Caco-2 (cell line): ENCODE results near the gene KRTAP12-3. TPM values are rescaled to one million over a fixed set of nuclear protein-coding genes. Genes with fewer than 3 reads are reported as not detected.

ENCODE experiments used
- BruUV-seq: library from RNA; stranded (reverse); fragments of 400-500 nt; replicated peaks from 2 replicates; lab custom pipeline; 2021; lab: Mats Ljungman, UMichigan
- CTCF ChIA-PET: fragments of 300-600 bp; sonication (Branson Sonifier 250); formaldehyde crosslinking; loops from one replicate; lab custom pipeline; 2022; ENCODE audit warnings: antibody characterized with exemption; lab: Charles Lee
- POLR2A ChIA-PET: fragments of 300-600 bp; sonication (Branson Sonifier 250); formaldehyde crosslinking; loops from one replicate; lab custom pipeline; 2022; ENCODE audit warnings: antibody characterized with exemption; lab: Charles Lee
- DNase-seq, 2 experiments: peaks; one replicate each; pipeline versions ENCODE4 v3.0.0 to v3.0.0-alpha.2; 2020 to 2022
- H3K27me3 ChIP-seq: replicated peaks from 2 replicates; pipeline ENCODE4 v1.6.0; 2011; ENCODE audit warnings: low read length; ENCODE audit not compliant: control insufficient read depth, insufficient read depth
- H3K36me3 ChIP-seq: 2 replicates; pipeline ENCODE4 v1.5.1; 2011; ENCODE audit warnings: low read length; ENCODE audit not compliant: control insufficient read depth, insufficient read depth
- H3K4me1 ChIP-seq: fragments of 250-450 bp; sonication (Bioruptor Pico); 2 replicates; pipeline ENCODE4 v1.5.1; 2020; ENCODE audit warnings: mild to moderate bottlenecking
- H3K4me3 ChIP-seq: 2 replicates; pipeline ENCODE4 v1.5.1; 2011; ENCODE audit warnings: low read depth, mild to moderate bottlenecking, control low read depth, low read length
- H3K9me3 ChIP-seq: fragments of 250-450 bp; sonication (Bioruptor Pico); 2 replicates; pipeline ENCODE4 v1.5.1; 2020; ENCODE audit warnings: mild to moderate bottlenecking, moderate library complexity
- H3K27ac Mint-ChIP-seq: one replicate; pipeline ENCODE4 v1.8.0; 2022; ENCODE audit warnings: mixed read lengths; ENCODE audit not compliant: unreplicated experiment
- H3K27me3 Mint-ChIP-seq: one replicate; pipeline ENCODE4 v1.8.0; 2022; ENCODE audit warnings: mixed read lengths; ENCODE audit not compliant: insufficient read depth, unreplicated experiment
- H3K36me3 Mint-ChIP-seq: one replicate; pipeline ENCODE4 v1.8.0; 2022; ENCODE audit warnings: mild to moderate bottlenecking, mixed read lengths; ENCODE audit not compliant: insufficient read depth, unreplicated experiment
- H3K4me1 Mint-ChIP-seq: one replicate; pipeline ENCODE4 v1.8.0; 2022; ENCODE audit warnings: low read depth, mixed read lengths; ENCODE audit not compliant: unreplicated experiment
- H3K4me3 Mint-ChIP-seq: one replicate; pipeline ENCODE4 v1.8.0; 2022; ENCODE audit warnings: mild to moderate bottlenecking, moderate library complexity, mixed read lengths; ENCODE audit not compliant: unreplicated experiment
- H3K9me3 Mint-ChIP-seq: one replicate; pipeline ENCODE4 v1.8.0; 2022; ENCODE audit warnings: mixed read lengths; ENCODE audit not compliant: unreplicated experiment
- intact Hi-C: fragments of 100-400 bp; cut with micrococcal nuclease; formaldehyde crosslinking; loops from one replicate; pipeline ENCODE4 v1.10.0; 2022; ENCODE audit not compliant: unreplicated experiment
- total RNA-seq: library from RNA; stranded (reverse); gene quantifications from 2 replicates; pipeline ENCODE4 v1.2.3, GENCODE V29; 2022
- TF ChIP-seq, protein P1 (sequence below), 2 experiments: fragments of 200-600 bp in 1 of 2; IDR thresholded peaks; 1 replicate in 1 of 2; 2 replicates in 1 of 2; pipeline versions ENCODE4 v1.5.1 to v1.8.0; 2011 to 2022; ENCODE audit warnings: antibody characterized with exemption in 1 of 2, control low read depth in 1 of 2, inconsistent platforms in 1 of 2, low read depth in 1 of 2, low read length in 1 of 2, mild to moderate bottlenecking in 1 of 2, moderate library complexity in 1 of 2; ENCODE audit not compliant: insufficient read depth in 1 of 2, severe bottlenecking in 1 of 2, unreplicated experiment in 1 of 2

The KRTAP12-3 gene
- total RNA-seq, 1 experiment from 2014 or later, result not detected

DNA sequence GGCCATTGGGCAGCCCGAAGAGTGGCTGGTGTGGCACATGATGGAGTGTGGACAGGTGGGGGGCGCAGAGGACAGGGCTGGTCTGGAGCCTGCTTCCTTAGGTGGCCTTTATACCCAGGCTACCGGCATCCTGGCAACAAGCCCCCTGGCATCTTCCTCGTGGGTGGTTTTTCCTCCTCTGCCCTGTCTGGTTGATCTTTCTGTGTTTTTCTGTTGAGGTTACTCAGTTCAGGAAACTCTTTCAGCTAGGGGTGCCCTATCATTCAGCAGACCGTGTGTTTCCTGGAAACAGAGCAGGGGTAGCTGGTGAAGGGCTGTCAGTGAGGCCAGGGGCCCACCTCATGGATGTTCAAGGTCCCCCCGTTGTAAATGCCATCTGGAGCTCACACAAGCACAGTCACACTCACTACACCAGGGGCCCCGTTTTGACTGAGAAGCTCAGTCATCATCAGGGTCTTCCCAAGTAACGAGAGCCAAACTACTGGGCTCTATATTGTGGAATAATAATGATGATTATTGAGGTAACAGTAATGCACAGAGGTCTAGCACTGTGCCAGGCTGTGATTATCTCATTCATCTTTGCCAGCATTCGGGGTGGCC lies 3.1 kb upstream of the KRTAP12-3 start, which contains the start of gene KRTAP12-4:
TSS of gene KRTAP12-4 (minus strand) at position 84 of the 600 bp plus-strand sequence. CDS start at position 39, 45 bp downstream.
- Mint-ChIP-seq H3K9me3 (no peaks in the 10 kb centered on the region), H3K36me3 (no peaks in the 10 kb centered on the region), H3K27ac (no peak within 1 kb of the TSS), H3K4me1 (no peaks in the 10 kb centered on the region), H3K4me3 (no peak within 1 kb of the TSS), H3K27me3 (peaks cover 3% of the 10 kb centered on the region)
- no peaks in the 10 kb centered on the region for H3K27me3 ChIP-seq
- TF ChIP-seq, protein P1, sequence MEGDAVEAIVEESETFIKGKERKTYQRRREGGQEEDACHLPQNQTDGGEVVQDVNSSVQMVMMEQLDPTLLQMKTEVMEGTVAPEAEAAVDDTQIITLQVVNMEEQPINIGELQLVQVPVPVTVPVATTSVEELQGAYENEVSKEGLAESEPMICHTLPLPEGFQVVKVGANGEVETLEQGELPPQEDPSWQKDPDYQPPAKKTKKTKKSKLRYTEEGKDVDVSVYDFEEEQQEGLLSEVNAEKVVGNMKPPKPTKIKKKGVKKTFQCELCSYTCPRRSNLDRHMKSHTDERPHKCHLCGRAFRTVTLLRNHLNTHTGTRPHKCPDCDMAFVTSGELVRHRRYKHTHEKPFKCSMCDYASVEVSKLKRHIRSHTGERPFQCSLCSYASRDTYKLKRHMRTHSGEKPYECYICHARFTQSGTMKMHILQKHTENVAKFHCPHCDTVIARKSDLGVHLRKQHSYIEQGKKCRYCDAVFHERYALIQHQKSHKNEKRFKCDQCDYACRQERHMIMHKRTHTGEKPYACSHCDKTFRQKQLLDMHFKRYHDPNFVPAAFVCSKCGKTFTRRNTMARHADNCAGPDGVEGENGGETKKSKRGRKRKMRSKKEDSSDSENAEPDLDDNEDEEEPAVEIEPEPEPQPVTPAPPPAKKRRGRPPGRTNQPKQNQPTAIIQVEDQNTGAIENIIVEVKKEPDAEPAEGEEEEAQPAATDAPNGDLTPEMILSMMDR (IDR thresholded peaks at IDR 0.05; ENCODE audit: insufficient read depth in 1 of 2, low read depth in 1 of 2, low read length in 1 of 2, severe bottlenecking in 1 of 2, unreplicated experiment in 1 of 2), result no peak
- ChIA-PET CTCF (no interaction called here), POLR2A (no interaction called here)
- BruUV-seq, result no TSS peak
- intact Hi-C loops, result no loop called here
- no peak for DNase-seq
- H3K4me3 ChIP-seq, result no peak within 1 kb of the TSS
- no peaks in the 10 kb centered on the region for H3K36me3 ChIP-seq
- no peaks in the 10 kb centered on the region for H3K9me3 ChIP-seq
- no peaks in the 10 kb centered on the region for H3K4me1 ChIP-seq

DNA sequence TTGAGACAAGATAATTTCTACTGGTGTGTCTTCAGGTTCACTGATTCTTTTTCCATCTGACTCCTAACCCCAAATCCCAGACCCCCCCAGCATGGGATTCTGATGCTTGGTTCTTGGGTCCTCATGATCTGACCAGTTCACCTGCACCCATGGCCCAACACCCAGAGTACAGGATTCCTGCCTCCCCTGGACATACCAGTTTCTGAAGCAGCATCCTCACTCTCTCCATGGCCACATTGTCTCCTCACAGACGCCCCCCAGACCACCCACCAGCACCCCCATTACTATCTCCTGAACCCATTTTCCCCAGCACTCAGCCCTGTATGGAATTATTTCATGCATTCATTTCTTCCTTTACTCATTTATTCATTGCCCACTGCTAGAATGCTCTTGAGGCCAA lies 864 bp upstream of the KRTAP12-3 start:
- Histone ChIP-seq H3K27me3 (no peaks in the 10 kb centered on the region), H3K36me3 (no peaks in the 10 kb centered on the region), H3K4me3 (no peak overlapping the region), H3K9me3 (0 out of 2 replicates have a peak, but pooled peaks cover 2% of the 10 kb centered on the region), H3K4me1 (no peaks in the 10 kb centered on the region)
- intact Hi-C loops, result no loop called here
- POLR2A ChIA-PET, result no interaction called here
- Mint-ChIP-seq H3K4me1 (no peaks in the 10 kb centered on the region), H3K27me3 (peaks cover 7% of the 10 kb centered on the region), H3K36me3 (no peaks in the 10 kb centered on the region), H3K4me3 (no peak overlapping the region), H3K27ac (no peak overlapping the region), H3K9me3 (peaks cover 8% of the 10 kb centered on the region)
- CTCF ChIA-PET, result no interaction called here
- no peak for DNase-seq
- BruUV-seq, result no TSS peak
- TF ChIP-seq, protein P1 (IDR thresholded peaks at IDR 0.05; ENCODE audit: insufficient read depth in 1 of 2, low read depth in 1 of 2, low read length in 1 of 2, severe bottlenecking in 1 of 2, unreplicated experiment in 1 of 2), result no peak

DNA sequence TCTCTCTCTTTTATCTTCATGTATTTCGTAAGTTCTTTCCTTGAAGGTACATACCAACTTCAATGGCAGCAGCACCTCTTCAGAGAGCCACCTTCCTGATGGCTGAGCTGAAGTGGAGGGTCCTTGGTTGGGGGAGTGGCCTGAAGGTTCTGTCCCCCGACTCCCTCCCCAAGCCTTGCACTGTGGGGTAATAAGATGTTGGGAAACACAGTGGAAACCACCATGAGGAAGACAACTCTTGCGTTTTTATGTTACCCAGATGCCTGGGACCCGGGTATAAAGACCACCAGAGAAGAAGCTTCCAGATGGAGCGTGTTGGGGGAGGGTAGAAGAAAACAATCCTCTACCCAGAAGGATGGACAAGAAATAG lies 794 bp downstream of the KRTAP12-3 start:
- Histone ChIP-seq H3K36me3 (no peaks in the 10 kb centered on the region), H3K9me3 (peaks cover 5% of the 10 kb centered on the region; the same call in 1 of the 2 replicates), H3K4me3 (no peak overlapping the region), H3K4me1 (no peaks in the 10 kb centered on the region), H3K27me3 (no peaks in the 10 kb centered on the region)
- DNase-seq, result no peak
- H3K36me3 Mint-ChIP-seq, result no peaks in the 10 kb centered on the region
- H3K4me3 Mint-ChIP-seq, result no peak overlapping the region
- peaks cover 7% of the 10 kb centered on the region for H3K27me3 Mint-ChIP-seq
- CTCF ChIA-PET, result no interaction called here
- TF ChIP-seq, protein P1 (IDR thresholded peaks at IDR 0.05; ENCODE audit: insufficient read depth in 1 of 2, low read depth in 1 of 2, low read length in 1 of 2, severe bottlenecking in 1 of 2, unreplicated experiment in 1 of 2), result no peak
- H3K9me3 Mint-ChIP-seq, result peaks cover 18% of the 10 kb centered on the region
- intact Hi-C loops, result no loop called here
- BruUV-seq, result no TSS peak
- H3K27ac Mint-ChIP-seq, result no peak overlapping the region
- no peaks in the 10 kb centered on the region for H3K4me1 Mint-ChIP-seq
- POLR2A ChIA-PET, result no interaction called here
